Measurements from ENCODE around the gene UBE2D4.
"Not testable (repeated sequence)": the region's sequence is repeated elsewhere in the genome, so short reads cannot be mapped to it uniquely, and the experiment has no call there.

Gene UBE2D4

GRCh38 chr7:43969586-43969985 lies 43.4 kb downstream of the UBE2D4 start:
- DNase-seq, result not testable (repeated sequence)

DNA sequence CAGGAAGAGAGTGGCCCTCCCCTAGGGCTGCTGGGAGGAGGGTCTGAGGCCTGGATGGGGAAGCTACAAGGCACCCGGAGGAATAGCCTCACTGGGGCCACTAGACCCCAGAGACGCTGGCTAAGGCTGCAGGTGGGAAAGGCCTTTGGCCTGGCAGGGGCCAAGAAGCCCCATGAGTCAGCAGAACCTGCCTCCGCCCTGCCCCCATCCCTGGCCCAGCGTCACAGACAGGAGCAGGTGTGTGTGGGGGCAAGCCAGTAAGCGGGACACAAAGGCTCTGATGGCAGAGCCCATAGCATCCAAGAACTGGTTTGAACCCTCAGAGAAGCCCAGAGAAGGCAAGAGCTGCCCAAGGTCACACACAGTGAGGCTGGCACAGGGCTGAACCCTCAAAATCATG lies 44.5 kb downstream of the UBE2D4 start:
- not testable (repeated sequence) for DNase-seq

DNA sequence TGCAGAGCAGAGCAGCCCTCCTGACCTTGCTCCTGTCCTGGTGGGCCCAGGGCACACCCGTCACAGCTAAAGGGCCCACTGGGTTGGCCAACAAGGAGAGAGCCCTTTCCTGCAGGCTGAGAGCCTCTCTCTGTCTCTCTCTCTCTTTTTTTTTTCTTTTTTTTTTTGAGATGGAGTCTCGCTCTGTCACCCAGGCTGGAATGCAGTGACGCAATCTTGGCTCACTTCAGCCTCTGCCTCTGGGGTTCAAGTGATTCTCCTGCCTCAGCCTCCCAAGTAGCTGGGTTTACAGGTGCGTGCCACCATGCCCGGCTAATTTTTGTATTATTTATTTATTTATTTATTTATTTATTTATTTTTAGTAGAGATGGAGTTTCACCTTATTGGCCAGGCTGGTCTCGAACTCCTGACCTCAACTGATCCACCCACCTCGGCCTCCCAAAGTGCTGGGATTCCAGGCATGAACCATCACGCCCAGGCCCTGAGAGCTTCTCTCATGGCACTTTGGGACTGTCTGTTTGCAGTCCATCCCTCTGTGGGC lies 47.9 kb downstream of the UBE2D4 start:
- not testable (repeated sequence) for DNase-seq

DNA sequence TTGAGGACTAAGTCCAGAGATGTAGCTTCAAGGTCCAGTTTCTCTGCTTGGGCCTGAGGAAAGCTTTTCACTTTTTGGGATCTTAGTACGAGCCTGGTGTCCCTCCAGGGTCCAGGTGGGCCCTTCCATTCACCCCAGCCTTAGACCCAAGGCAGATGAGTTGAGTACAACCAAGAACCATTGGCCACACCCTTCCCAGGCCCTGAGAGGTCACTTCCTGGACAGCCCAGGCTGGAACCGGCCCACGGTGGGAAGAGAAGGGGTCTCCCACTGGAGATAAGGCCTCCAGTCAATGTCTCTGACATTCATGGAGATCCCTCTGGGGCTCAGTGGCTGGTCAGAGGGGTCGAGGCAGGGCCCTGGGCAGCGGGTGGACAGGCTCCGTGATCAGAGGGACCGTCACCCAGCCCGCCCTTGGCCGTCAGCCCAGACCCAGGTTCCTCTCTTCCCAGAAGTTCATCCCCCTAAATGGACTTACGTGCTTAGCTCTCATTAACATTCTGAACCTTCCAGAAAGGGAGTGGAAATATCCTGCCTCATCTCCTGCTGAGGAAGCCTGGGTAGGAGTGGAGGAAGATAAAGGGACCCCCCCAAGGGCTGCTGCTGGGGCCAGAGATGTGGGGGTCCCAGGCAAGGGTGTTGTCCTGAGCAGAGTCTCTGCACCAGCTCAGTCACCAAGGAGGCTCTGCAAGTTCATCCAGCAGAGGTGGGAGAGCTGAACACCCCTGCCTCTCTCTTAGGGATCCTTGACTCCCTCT lies 48.7 kb downstream of the UBE2D4 start:
- not testable (repeated sequence) for DNase-seq

- no peak for DNase-seq
These were observed 51.3 kb downstream of the UBE2D4 start for GRCh38 chr7:43977525-43977924.

GRCh38 chr7:43978102-43978501 lies 51.9 kb downstream of the UBE2D4 start:
- not testable (repeated sequence) for DNase-seq

- DNase-seq, result not testable (repeated sequence)
These were observed 56.6 kb downstream of the UBE2D4 start for GRCh38 chr7:43982848-43983247.

GRCh38 chr7:43983736-43984135 lies 57.5 kb downstream of the UBE2D4 start:
- DNase-seq, result not testable (repeated sequence)

DNA sequence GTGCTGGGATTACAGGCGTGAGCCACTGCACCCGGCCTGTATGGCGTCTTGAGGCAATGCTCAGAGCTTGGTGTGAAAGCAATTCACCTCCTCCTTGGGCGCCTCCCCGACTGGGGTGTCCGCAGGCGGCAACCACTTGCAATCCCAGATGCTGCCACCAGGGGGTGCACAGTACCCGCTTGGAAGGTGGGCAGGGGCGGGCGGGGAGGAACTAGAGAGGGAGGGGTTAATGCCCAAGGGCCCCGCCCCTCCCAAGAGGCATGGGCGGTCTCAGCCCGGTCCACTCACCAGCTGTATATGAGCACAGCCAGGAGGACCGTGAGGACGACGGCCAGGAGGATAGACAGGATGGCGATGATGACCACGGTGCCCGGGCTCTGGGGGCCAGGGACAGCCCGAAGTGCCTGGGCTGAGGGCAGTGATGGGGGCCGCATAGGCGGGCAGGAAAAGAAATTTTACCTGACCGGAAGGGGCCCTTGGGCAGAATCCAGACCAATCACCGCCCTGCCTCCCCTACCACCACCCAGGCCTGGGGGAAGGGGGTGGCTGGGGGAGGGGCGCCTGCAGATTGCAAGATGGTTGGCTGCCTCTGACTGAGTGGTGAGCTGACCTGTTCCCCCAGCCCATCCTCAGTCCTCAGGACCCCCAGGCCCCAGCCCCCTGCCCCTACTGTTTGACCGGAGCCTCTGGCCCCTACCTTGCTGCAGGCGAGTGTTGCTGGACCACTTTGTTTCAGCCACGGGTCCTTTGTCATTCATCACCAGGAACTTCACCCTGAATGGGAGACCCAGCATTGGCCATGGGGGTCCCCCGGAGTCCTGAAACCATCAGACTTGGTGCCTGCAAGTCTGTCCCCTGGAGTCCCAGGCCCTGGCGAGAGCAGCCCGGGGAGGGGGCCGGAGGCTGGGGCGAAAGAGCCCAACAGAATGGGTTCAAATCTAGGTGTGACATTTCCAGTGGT lies 59.9 kb downstream of the UBE2D4 start:
- not testable (repeated sequence) for DNase-seq

DNA sequence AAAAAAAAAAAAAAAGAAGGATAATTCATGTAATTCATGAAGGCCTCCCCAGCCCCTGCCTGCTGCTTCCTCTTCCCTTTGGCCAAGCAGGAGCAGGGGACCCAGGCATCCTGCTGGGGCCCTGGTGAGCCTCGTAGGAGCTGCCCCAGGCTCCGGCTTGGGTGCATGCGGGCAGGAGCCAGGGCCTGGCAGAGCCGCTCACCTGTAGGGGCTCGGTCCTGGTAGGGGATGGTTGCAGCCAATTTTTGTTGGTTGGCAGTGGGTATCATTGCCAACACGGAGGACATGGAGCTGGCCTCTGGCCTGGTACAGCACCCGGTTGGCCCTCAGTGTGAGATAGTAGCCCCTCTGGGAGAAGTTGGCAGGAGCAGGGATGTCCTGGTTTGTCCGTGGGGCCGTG lies 61.2 kb downstream of the UBE2D4 start:
- not testable (repeated sequence) for DNase-seq

DNA sequence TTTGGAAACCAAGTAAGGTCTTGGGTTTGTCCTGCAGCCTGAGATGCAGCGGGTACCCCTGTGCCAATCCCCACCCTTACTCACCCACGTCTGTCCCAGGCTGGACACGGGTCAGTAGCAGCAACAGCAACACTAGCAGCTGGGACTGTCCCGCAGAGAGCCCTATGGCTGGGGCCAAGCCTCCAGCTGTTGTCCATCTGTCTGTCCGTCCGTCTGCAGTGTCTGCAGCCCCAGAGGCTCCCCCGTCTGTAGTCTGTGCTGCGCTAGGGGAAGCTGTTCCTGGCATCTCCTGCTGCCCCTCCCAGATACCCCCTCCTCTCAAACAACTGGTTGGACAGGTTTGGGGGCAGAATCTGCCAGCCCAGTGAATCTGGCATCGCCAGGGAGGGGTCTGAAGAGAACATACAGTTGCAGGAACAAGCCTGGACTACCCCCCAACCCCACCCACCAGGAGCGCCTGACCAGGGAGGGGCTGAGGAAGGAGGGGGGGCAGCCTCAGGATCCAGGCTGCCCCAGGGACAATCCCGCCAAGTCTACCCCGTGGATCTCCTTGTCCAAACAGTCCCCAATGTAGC lies 63.9 kb downstream of the UBE2D4 start:
- not testable (repeated sequence) for DNase-seq

GRCh38 chr7:43990829-43991228 lies 64.6 kb downstream of the UBE2D4 start:
- not testable (repeated sequence) for DNase-seq

GRCh38 chr7:43992896-43993295 lies 66.7 kb downstream of the UBE2D4 start:
- not testable (repeated sequence) for DNase-seq

GRCh38 chr7:43994681-43995080 lies 68.4 kb downstream of the UBE2D4 start:
- DNase-seq, result not testable (repeated sequence)

GRCh38 chr7:43997532-43997931 lies 71.3 kb downstream of the UBE2D4 start, which contains the start of gene SPDYE1:
TSS of gene SPDYE1 (plus strand) at chr7:43997897. CDS start at chr7:43999950, 2,053 bp downstream.
- DNase-seq, result not testable (repeated sequence)

Measured in right forelimb (tissue), 1 donor.